ENCODE results near the gene MAPK8IP2. TPM values are rescaled to one million over a fixed set of nuclear protein-coding genes. Genes with fewer than 3 reads are reported as not detected.
A peak's percentile ranks its signal among the peaks of the same experiment; 100 is the strongest.

Gene MAPK8IP2
- total and polyA plus RNA-seq, 2 of the 13 experiments (the other 11 are each of a cell fraction or from before 2014, with no cell fraction given): 1.3 to 2.6 TPM

DNA sequence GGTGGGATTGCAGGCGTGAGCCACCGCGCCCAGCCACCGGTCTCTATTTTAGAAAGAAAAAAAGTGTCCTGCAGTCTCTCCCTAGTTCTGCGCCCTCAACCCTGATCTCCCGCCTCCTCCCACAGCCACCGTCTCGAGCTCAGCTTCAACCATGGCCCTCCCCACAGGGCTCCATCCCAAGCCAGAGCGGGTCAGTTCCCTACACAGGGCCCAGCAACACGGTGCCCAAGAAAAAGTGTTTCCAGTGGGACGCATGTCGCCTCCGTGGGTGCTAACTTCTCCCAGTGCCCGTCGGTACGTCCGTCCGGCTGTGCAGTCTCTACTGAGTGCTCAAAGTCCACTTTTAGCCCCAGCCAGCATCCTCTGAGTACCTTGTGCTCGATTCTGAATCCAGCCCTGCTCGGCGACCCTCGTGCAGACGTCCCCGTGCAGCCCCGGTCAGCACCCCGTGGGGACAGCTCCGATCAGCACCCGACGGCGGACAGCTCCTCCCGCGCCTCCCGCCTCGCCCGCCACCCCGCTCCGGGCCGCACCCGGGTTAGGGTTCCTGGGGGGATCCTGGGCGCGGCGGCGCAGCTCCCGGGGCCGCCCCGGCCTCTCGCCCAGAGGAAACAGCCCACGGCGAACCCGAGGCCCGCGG, 657 bp upstream of the MAPK8IP2 start (continued):
- TF ChIP-seq, protein P1, sequence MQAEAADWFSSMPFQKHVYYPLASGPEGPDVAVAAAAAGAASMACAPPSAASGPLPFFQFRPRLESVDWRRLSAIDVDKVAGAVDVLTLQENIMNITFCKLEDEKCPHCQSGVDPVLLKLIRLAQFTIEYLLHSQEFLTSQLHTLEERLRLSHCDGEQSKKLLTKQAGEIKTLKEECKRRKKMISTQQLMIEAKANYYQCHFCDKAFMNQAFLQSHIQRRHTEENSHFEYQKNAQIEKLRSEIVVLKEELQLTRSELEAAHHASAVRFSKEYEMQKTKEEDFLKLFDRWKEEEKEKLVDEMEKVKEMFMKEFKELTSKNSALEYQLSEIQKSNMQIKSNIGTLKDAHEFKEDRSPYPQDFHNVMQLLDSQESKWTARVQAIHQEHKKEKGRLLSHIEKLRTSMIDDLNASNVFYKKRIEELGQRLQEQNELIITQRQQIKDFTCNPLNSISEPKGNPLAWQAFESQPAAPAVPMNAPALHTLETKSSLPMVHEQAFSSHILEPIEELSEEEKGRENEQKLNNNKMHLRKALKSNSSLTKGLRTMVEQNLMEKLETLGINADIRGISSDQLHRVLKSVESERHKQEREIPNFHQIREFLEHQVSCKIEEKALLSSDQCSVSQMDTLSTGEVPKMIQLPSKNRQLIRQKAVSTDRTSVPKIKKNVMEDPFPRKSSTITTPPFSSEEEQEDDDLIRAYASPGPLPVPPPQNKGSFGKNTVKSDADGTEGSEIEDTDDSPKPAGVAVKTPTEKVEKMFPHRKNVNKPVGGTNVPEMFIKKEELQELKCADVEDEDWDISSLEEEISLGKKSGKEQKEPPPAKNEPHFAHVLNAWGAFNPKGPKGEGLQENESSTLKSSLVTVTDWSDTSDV (CRISPR knock-in tag; IDR thresholded peaks at IDR 0.05): peak; percentile 98
- peak; percentile 47; the same call in 1 of the 2 replicates for TF ChIP-seq ELF1 (CRISPR knock-in tag; IDR thresholded peaks at IDR 0.05)
- TF ChIP-seq IRX3 (CRISPR knock-in tag; IDR thresholded peaks at IDR 0.05; ENCODE audit: borderline replicate concordance, low read depth): peak; percentile 99
- no peak for TF ChIP-seq ZEB1 (IDR thresholded peaks at IDR 0.05; ENCODE audit: insufficient replicate concordance, low read depth)
- TF ChIP-seq DNMT3B (CRISPR knock-in tag; conservative IDR thresholded peaks at IDR 0.05): peak; percentile 99
- TF ChIP-seq, protein P2, sequence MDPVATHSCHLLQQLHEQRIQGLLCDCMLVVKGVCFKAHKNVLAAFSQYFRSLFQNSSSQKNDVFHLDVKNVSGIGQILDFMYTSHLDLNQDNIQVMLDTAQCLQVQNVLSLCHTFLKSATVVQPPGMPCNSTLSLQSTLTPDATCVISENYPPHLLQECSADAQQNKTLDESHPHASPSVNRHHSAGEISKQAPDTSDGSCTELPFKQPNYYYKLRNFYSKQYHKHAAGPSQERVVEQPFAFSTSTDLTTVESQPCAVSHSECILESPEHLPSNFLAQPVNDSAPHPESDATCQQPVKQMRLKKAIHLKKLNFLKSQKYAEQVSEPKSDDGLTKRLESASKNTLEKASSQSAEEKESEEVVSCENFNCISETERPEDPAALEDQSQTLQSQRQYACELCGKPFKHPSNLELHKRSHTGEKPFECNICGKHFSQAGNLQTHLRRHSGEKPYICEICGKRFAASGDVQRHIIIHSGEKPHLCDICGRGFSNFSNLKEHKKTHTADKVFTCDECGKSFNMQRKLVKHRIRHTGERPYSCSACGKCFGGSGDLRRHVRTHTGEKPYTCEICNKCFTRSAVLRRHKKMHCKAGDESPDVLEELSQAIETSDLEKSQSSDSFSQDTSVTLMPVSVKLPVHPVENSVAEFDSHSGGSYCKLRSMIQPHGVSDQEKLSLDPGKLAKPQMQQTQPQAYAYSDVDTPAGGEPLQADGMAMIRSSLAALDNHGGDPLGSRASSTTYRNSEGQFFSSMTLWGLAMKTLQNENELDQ (CRISPR knock-in tag; IDR thresholded peaks at IDR 0.05; ENCODE audit: borderline replicate concordance): peak; percentile 99
- TF ChIP-seq, protein P3, sequence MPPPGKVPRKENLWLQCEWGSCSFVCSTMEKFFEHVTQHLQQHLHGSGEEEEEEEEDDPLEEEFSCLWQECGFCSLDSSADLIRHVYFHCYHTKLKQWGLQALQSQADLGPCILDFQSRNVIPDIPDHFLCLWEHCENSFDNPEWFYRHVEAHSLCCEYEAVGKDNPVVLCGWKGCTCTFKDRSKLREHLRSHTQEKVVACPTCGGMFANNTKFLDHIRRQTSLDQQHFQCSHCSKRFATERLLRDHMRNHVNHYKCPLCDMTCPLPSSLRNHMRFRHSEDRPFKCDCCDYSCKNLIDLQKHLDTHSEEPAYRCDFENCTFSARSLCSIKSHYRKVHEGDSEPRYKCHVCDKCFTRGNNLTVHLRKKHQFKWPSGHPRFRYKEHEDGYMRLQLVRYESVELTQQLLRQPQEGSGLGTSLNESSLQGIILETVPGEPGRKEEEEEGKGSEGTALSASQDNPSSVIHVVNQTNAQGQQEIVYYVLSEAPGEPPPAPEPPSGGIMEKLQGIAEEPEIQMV (CRISPR knock-in tag; IDR thresholded peaks at IDR 0.05; ENCODE audit: low read depth): peak; percentile 89; the same call in 1 of the 2 replicates
- no peak for TF ChIP-seq TCF7 (IDR thresholded peaks at IDR 0.05; ENCODE audit: low read depth)
- TF ChIP-seq ZMYM2 (CRISPR knock-in tag; IDR thresholded peaks at IDR 0.05): peak; percentile 67; the same call in 1 of the 2 replicates
- TF ChIP-seq, protein P4, sequence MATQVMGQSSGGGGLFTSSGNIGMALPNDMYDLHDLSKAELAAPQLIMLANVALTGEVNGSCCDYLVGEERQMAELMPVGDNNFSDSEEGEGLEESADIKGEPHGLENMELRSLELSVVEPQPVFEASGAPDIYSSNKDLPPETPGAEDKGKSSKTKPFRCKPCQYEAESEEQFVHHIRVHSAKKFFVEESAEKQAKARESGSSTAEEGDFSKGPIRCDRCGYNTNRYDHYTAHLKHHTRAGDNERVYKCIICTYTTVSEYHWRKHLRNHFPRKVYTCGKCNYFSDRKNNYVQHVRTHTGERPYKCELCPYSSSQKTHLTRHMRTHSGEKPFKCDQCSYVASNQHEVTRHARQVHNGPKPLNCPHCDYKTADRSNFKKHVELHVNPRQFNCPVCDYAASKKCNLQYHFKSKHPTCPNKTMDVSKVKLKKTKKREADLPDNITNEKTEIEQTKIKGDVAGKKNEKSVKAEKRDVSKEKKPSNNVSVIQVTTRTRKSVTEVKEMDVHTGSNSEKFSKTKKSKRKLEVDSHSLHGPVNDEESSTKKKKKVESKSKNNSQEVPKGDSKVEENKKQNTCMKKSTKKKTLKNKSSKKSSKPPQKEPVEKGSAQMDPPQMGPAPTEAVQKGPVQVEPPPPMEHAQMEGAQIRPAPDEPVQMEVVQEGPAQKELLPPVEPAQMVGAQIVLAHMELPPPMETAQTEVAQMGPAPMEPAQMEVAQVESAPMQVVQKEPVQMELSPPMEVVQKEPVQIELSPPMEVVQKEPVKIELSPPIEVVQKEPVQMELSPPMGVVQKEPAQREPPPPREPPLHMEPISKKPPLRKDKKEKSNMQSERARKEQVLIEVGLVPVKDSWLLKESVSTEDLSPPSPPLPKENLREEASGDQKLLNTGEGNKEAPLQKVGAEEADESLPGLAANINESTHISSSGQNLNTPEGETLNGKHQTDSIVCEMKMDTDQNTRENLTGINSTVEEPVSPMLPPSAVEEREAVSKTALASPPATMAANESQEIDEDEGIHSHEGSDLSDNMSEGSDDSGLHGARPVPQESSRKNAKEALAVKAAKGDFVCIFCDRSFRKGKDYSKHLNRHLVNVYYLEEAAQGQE (IDR thresholded peaks at IDR 0.05; ENCODE audit: borderline replicate concordance in 1 of 2, low read depth in 1 of 2, low read length in 2 of 2): peak; percentile 98 to 99
- no peak for TF ChIP-seq BHLHE40 (IDR thresholded peaks at IDR 0.05; ENCODE audit: low read length)
- 0 out of 2 replicates have a peak, but pooled peaks have one; percentile 86 for TF ChIP-seq DNMT1 (CRISPR knock-in tag; IDR thresholded peaks at IDR 0.05)
- peak; percentile 85 for TF ChIP-seq RXRB (CRISPR knock-in tag; IDR thresholded peaks at IDR 0.05; ENCODE audit: borderline replicate concordance)
- TF ChIP-seq, protein P5, sequence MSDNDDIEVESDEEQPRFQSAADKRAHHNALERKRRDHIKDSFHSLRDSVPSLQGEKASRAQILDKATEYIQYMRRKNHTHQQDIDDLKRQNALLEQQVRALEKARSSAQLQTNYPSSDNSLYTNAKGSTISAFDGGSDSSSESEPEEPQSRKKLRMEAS (IDR thresholded peaks at IDR 0.05): peak; percentile 89
- TF ChIP-seq, protein P6, sequence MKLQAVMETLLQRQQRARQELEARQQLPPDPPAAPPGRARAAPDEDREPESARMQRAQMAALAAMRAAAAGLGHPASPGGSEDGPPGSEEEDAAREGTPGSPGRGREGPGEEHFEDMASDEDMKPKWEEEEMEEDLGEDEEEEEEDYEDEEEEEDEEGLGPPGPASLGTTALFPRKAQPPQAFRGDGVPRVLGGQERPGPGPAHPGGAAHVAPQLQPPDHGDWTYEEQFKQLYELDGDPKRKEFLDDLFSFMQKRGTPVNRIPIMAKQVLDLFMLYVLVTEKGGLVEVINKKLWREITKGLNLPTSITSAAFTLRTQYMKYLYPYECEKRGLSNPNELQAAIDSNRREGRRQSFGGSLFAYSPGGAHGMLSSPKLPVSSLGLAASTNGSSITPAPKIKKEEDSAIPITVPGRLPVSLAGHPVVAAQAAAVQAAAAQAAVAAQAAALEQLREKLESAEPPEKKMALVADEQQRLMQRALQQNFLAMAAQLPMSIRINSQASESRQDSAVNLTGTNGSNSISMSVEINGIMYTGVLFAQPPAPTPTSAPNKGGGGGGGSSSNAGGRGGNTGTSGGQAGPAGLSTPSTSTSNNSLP (IDR thresholded peaks at IDR 0.05; ENCODE audit: low read depth, low read length): no peak
- peak; percentile 58 for TF ChIP-seq NFYB (CRISPR knock-in tag; IDR thresholded peaks at IDR 0.05)
